Astrocyte (in vitro differentiated cells and primary cell): ENCODE measurements around the gene TMPRSS3. TPM values are rescaled to one million over a fixed set of nuclear protein-coding genes. Genes with fewer than 3 reads are reported as not detected.

Experiments used
- DNase-seq: peaks from one replicate; pipeline ENCODE4 v3.0.0-alpha.2; 2010; ENCODE audit warnings: low read depth
- FAIRE-seq: peaks from 2 replicates; lab custom pipeline; 2011; peaks lifted over from hg19 to GRCh38; lab: Jason Lieb, UNC
- H2AFZ ChIP-seq: 2 replicates; pipeline ENCODE4 v1.6.0; 2012; ENCODE audit warnings: low read depth, low read length, inconsistent platforms
- H3K27ac ChIP-seq: 2 replicates; pipeline ENCODE4 v1.5.1; 2011; ENCODE audit warnings: low read depth, low read length, inconsistent platforms
- H3K27me3 ChIP-seq: 2 replicates; pipeline ENCODE4 v1.6.0; 2011; ENCODE audit warnings: low read length, inconsistent platforms; ENCODE audit not compliant: insufficient read depth
- H3K36me3 ChIP-seq: 2 replicates; pipeline ENCODE4 v1.5.1; 2011; ENCODE audit warnings: low read length, inconsistent platforms; ENCODE audit not compliant: insufficient read depth
- H3K4me1 ChIP-seq: 2 replicates; pipeline ENCODE4 v1.5.1; 2011; ENCODE audit warnings: low read length, inconsistent platforms; ENCODE audit not compliant: insufficient read depth
- H3K4me2 ChIP-seq: 2 replicates; pipeline ENCODE4 v1.6.0; 2012; ENCODE audit warnings: low read length, inconsistent platforms
- H3K4me3 ChIP-seq: 2 replicates; pipeline ENCODE4 v1.5.1; 2011; ENCODE audit warnings: low read depth, mild to moderate bottlenecking, low read length, inconsistent platforms; ENCODE audit not compliant: insufficient read depth
- H3K79me2 ChIP-seq: 2 replicates; pipeline ENCODE4 v1.6.0; 2012; ENCODE audit warnings: mild to moderate bottlenecking, low read length, inconsistent platforms; ENCODE audit not compliant: insufficient read depth
- H3K9ac ChIP-seq: 2 replicates; pipeline ENCODE4 v1.6.0; 2012; ENCODE audit warnings: mild to moderate bottlenecking, low read length, inconsistent platforms
- H3K9me3 ChIP-seq: 2 replicates; pipeline ENCODE4 v1.5.1; 2012; ENCODE audit warnings: low read depth, mild to moderate bottlenecking, low read length, inconsistent platforms; ENCODE audit not compliant: insufficient read depth
- H4K20me1 ChIP-seq: 2 replicates; pipeline ENCODE4 v1.6.0; 2012; ENCODE audit warnings: low read length, inconsistent platforms; ENCODE audit not compliant: insufficient read depth
- H3K27ac Mint-ChIP-seq: one replicate; pipeline ENCODE4 v1.8.0; 2021; ENCODE audit warnings: mild to moderate bottlenecking, mixed read lengths; ENCODE audit not compliant: unreplicated experiment
- H3K27me3 Mint-ChIP-seq: one replicate; pipeline ENCODE4 v1.8.0; 2021; ENCODE audit warnings: low read depth, mixed read lengths; ENCODE audit not compliant: unreplicated experiment
- H3K36me3 Mint-ChIP-seq: one replicate; pipeline ENCODE4 v1.8.0; 2021; ENCODE audit warnings: low read depth, mixed read lengths; ENCODE audit not compliant: unreplicated experiment
- H3K4me1 Mint-ChIP-seq: one replicate; pipeline ENCODE4 v1.8.0; 2021; ENCODE audit warnings: low read depth, mixed read lengths; ENCODE audit not compliant: unreplicated experiment
- H3K4me3 Mint-ChIP-seq: one replicate; pipeline ENCODE4 v1.8.0; 2021; ENCODE audit warnings: mild to moderate bottlenecking, moderate library complexity, mixed read lengths; ENCODE audit not compliant: unreplicated experiment
- H3K9me3 Mint-ChIP-seq: one replicate; pipeline ENCODE4 v1.8.0; 2021; ENCODE audit warnings: mild to moderate bottlenecking, mixed read lengths; ENCODE audit not compliant: unreplicated experiment
- CTCF ChIP-seq: IDR thresholded peaks from 2 replicates; pipeline ENCODE4 v1.5.1; 2011; ENCODE audit warnings: low read depth, mild to moderate bottlenecking, inconsistent platforms, low read length, moderate library complexity; ENCODE audit not compliant: insufficient read depth
- EZH2 ChIP-seq: IDR thresholded peaks from 2 replicates; pipeline ENCODE4 v1.6.1; 2012; ENCODE audit warnings: mild to moderate bottlenecking, low read length, inconsistent platforms; ENCODE audit not compliant: insufficient read depth
- total RNA-seq: library from RNA; stranded (reverse); gene quantifications from 2 replicates; pipeline ENCODE4 v1.2.1, GENCODE V29; 2021

The TMPRSS3 gene
- total RNA-seq, 1 donor from 2014 or later = not detected

GRCh38 chr21:42337276-42337675 lies 58.6 kb downstream of the TMPRSS3 start:
- FAIRE-seq (no peak), DNase-seq (no peak)
- TF ChIP-seq EZH2 (no peak), CTCF (no peak)
- no peak overlapping the region for H3K4me2 ChIP-seq
- H3K4me3 Mint-ChIP-seq = no peak overlapping the region
- H3K36me3 Mint-ChIP-seq = no peaks in the 10 kb centered on the region
- no peak overlapping the region for H2AFZ ChIP-seq
- H3K36me3 ChIP-seq = no peaks in the 10 kb centered on the region
- H3K27ac Mint-ChIP-seq = no peak overlapping the region
- no peaks in the 10 kb centered on the region for H3K79me2 ChIP-seq
- H3K27me3 Mint-ChIP-seq = peaks cover 10% of the 10 kb centered on the region
- no peak overlapping the region for H3K27ac ChIP-seq
- no peak overlapping the region for H3K9ac ChIP-seq
- no peaks in the 10 kb centered on the region for H4K20me1 ChIP-seq
- no peak overlapping the region for H3K4me3 ChIP-seq
- no peaks in the 10 kb centered on the region for H3K9me3 ChIP-seq
- peaks cover 5% of the 10 kb centered on the region for H3K4me1 ChIP-seq
- peaks cover 2% of the 10 kb centered on the region for H3K9me3 Mint-ChIP-seq
- peaks cover 5% of the 10 kb centered on the region for H3K4me1 Mint-ChIP-seq
- H3K27me3 ChIP-seq = peaks cover 20% of the 10 kb centered on the region

DNA sequence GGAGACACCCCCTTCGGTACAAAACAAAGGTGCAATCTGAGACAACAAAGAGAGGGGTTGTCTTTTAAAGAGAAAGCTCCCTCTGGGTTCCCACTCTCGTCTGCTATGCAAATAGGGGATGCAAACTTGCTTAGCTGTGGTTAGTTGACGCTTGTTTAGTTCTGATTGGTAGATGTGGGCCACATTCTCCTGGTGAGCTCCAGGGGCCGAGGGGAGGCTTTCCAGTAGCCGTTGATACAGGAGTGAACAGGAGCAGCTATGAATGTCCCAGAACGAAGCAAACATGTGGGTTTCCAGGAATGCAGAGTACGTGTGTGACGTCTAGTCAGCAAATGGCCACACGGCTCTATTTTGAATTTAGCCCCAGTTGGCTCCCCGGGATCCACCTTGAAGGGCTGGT lies 59.8 kb downstream of the TMPRSS3 start:
- Mint-ChIP-seq H3K9me3 (peaks cover 8% of the 10 kb centered on the region), H3K27me3 (peaks cover 10% of the 10 kb centered on the region)

More for the DNA sequence above, 59.8 kb downstream of the TMPRSS3 start:
- DNase-seq (no peak), FAIRE-seq (no peak)
- Histone ChIP-seq H3K9me3 (no peaks in the 10 kb centered on the region), H4K20me1 (no peaks in the 10 kb centered on the region), H3K79me2 (no peaks in the 10 kb centered on the region), H3K9ac (no peak overlapping the region), H2AFZ (no peak overlapping the region), H3K36me3 (no peaks in the 10 kb centered on the region), H3K4me1 (peaks cover 5% of the 10 kb centered on the region), H3K27ac (no peak overlapping the region), H3K27me3 (peaks cover 20% of the 10 kb centered on the region), H3K4me2 (no peak overlapping the region), H3K4me3 (no peak overlapping the region)
- Mint-ChIP-seq H3K36me3 (no peaks in the 10 kb centered on the region), H3K4me3 (no peak overlapping the region), H3K27ac (peak overlapping the region; percentile 81), H3K4me1 (peaks cover 5% of the 10 kb centered on the region)
- no peak for TF ChIP-seq EZH2
- TF ChIP-seq CTCF = no peak
